Heart left ventricle (tissue), 16 donors: ENCODE data around the gene NXN. TPM values are rescaled to one million over a fixed set of nuclear protein-coding genes. Genes with fewer than 3 reads are reported as not detected.
"Not testable (repeated sequence)": the region's sequence is repeated elsewhere in the genome, so short reads cannot be mapped to it uniquely, and the experiment has no call there.

Experiments used
- ATAC-seq, 4 donors: fragments of 200-7000 bp; cut with Tn5 transposase; one replicate each; pipeline ENCODE4 v1.9.1; 2020 to 2022; ENCODE audit warnings: moderate library complexity in 4 of 4, mild to moderate bottlenecking in 3 of 4, moderate number of reproducible peaks in 1 of 4
- DNase-seq, 5 donors: peaks; one replicate each; pipeline ENCODE4 v3.0.0-alpha.2; 2020
- H3K27ac ChIP-seq, 12 donors: fragments of 200-600 bp; sonication (generic) in 4 of 12; one replicate each; pipeline versions ENCODE4 v1.5.0 to v1.8.0; 2016 to 2022; ENCODE audit warnings: mild to moderate bottlenecking in 2 of 12
- H3K27me3 ChIP-seq, 9 donors: fragments of 200-600 bp; sonication (generic) in 2 of 9; one replicate each; pipeline versions ENCODE4 v1.5.1 to v1.8.0; 2016 to 2022; ENCODE audit warnings: mild to moderate bottlenecking in 3 of 9
- H3K36me3 ChIP-seq, 9 donors: fragments of 200-600 bp; sonication (generic) in 2 of 9; one replicate each; pipeline versions ENCODE4 v1.5.0 to v1.8.0; 2018 to 2022; ENCODE audit warnings: mild to moderate bottlenecking in 2 of 9
- H3K4me1 ChIP-seq, 12 donors: fragments of 200-600 bp; sonication (generic) in 4 of 12; one replicate each; pipeline versions ENCODE4 v1.5.0 to v1.8.0; 2016 to 2022; ENCODE audit warnings: mild to moderate bottlenecking in 3 of 12
- H3K4me3 ChIP-seq, 12 donors: fragments of 200-600 bp; sonication (generic) in 4 of 12; one replicate each; pipeline versions ENCODE4 v1.5.0 to v1.8.0; 2017 to 2022; ENCODE audit warnings: mild to moderate bottlenecking in 9 of 12, moderate library complexity in 4 of 12
- H3K9me3 ChIP-seq, 12 donors: fragments of 200-600 bp; sonication (generic) in 4 of 12; one replicate each; pipeline versions ENCODE4 v1.5.0 to v1.8.0; 2016 to 2022; ENCODE audit warnings: mild to moderate bottlenecking in 1 of 12
- POLR2A ChIP-seq, 2 donors: fragments of 450-650 bp; IDR thresholded peaks; one replicate each; pipeline ENCODE4 v1.6.1; 2017; ENCODE audit warnings: antibody characterized with exemption in 2 of 2, mild to moderate bottlenecking in 2 of 2, moderate library complexity in 2 of 2
- WGBS, 4 donors: extraction: QIAGEN DNeasy Blood & Tissue Kit in 2 of 4; methylation state at CpG; one replicate each; pipeline versions ENCODE4 v1.1.5 to v1.1.7; 2013 to 2018; 5-methylcytosine and 5-hydroxymethylcytosine counted together
- intact Hi-C, 10 donors: fragments of 100-400 bp; cut with DNase I; formaldehyde crosslinking; loops; one replicate each; pipeline versions ENCODE4 v1.11.1 to v1.14.2; 2022
- microRNA-seq, 4 donors: library from miRNA; unstranded; fragments of <30 nt; microRNA quantifications; one replicate each; pipeline versions ENCODE4 to v1.2.0, GENCODE V29; 2017 to 2020
- polyA plus RNA-seq, 2 donors: library from polyadenylated mRNA; stranded (reverse); fragments of 200-250 nt; gene quantifications; one replicate each; pipeline ENCODE4 v1.2.3, GENCODE V29; 2013
- total RNA-seq, 9 donors: library from RNA; depleted of rRNA in 2 of 9; stranded (reverse); fragments of >200 nt in 2 of 9; fragmentation: NEBNext Ultra II Directional in 3 of 9; extraction: Animal tissue kit (Norgen Biotek cat#: 25700) in 3 of 9; gene quantifications; one replicate each; pipeline versions ENCODE4 v1.1.0 to v1.2.4, GENCODE V29; 2016 to 2023
- TF ChIP-seq, protein P1 (sequence below), 12 donors: fragments of 200-600 bp; sonication (generic) in 4 of 12; IDR thresholded peaks; one replicate each; pipeline versions ENCODE4 v1.5.0 to v1.8.0; 2018 to 2022; ENCODE audit warnings: antibody characterized with exemption in 12 of 12, mild to moderate bottlenecking in 5 of 12
- donor health status: ischemic (EF 13 %, LVEDD 7.1; RV severe dilation, severe dysfunction).
- donor health status: healthy with polysubstance abuse.
- donor health status: DM: no; HTN: yes; CAD: no.
- donor health status: DM: no; HTN: no; CAD: no.
- donor health status: ischemic (EF 25% LVEDD 6.9; RV normal size, moderate dysfunction).
- donor health status: ischemic (EF 25% LVEDD 5.7; RV mildly dilated, moderate dysfunction).
- donor health status: healthy.
- donor health status: DM: yes; HTN: yes; CAD: no.
- donor health status: ischemic (EF 35%, LVEDD 5.7; RV mildly dilated, moderate dysfunction).
- donor health status: nonischemic (EF 11% LVEDD 7.7; RV severe dilation, severe dysfunction).
- donor health status: DM: yes; HTN: yes; CAD: no.
- donor health status: PGD.
- donor health status: ischemic (EF 29% LVEDD 5.4; RV normal size, mild dysfunction).
- donor health status: nonischemic (EF 23%, LVEDD 6.1; RV moderate dilation, normal function).

Gene NXN
- total and polyA plus RNA-seq, 11 donors = 8.6 to 20.3 (median 14.1) TPM

GRCh38 chr17:752002-752619 lies 227.5 kb downstream of the NXN start, which contains the start of gene GEMIN4:
TSS of gene GEMIN4 (minus strand) at chr17:752264. CDS start at chr17:752142, 122 bp downstream.
- 0 to 1% (median 0%) methylated on average over 19 to 87 of the region's 87 CpGs for WGBS, 4 donors
- ATAC-seq = peak; percentile 78 to 93 (median 91)
- H3K36me3 ChIP-seq = peaks cover 0 to 20% (median 12%) of the 10 kb centered on the region in 9 donors
- H3K9me3 ChIP-seq = no peaks in the 10 kb centered on the region
- TF ChIP-seq, protein P1, sequence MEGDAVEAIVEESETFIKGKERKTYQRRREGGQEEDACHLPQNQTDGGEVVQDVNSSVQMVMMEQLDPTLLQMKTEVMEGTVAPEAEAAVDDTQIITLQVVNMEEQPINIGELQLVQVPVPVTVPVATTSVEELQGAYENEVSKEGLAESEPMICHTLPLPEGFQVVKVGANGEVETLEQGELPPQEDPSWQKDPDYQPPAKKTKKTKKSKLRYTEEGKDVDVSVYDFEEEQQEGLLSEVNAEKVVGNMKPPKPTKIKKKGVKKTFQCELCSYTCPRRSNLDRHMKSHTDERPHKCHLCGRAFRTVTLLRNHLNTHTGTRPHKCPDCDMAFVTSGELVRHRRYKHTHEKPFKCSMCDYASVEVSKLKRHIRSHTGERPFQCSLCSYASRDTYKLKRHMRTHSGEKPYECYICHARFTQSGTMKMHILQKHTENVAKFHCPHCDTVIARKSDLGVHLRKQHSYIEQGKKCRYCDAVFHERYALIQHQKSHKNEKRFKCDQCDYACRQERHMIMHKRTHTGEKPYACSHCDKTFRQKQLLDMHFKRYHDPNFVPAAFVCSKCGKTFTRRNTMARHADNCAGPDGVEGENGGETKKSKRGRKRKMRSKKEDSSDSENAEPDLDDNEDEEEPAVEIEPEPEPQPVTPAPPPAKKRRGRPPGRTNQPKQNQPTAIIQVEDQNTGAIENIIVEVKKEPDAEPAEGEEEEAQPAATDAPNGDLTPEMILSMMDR (IDR thresholded peaks at IDR 0.05) = peak; percentile 87 to 100 (median 96)
- TF ChIP-seq POLR2A (IDR thresholded peaks at IDR 0.05) = peak in 1 of 2 donors; percentile 60
- peak within 1 kb of the TSS; percentile 40 to 90 (median 81) for H3K27ac ChIP-seq
- intact Hi-C loops = loop anchor here in 1 of 10 donors (2.0 kb wide), 1 partner anchor 37 kb away; the partner anchor contains the start of gene VPS53
- peak within 1 kb of the TSS; percentile 61 to 94 (median 79) for H3K4me3 ChIP-seq
- DNase-seq = peak; percentile 92 to 97 (median 94)
- peaks cover 0 to 28% (median 13%) of the 10 kb centered on the region in 12 donors for H3K4me1 ChIP-seq
- no peaks in the 10 kb centered on the region for H3K27me3 ChIP-seq

DNA sequence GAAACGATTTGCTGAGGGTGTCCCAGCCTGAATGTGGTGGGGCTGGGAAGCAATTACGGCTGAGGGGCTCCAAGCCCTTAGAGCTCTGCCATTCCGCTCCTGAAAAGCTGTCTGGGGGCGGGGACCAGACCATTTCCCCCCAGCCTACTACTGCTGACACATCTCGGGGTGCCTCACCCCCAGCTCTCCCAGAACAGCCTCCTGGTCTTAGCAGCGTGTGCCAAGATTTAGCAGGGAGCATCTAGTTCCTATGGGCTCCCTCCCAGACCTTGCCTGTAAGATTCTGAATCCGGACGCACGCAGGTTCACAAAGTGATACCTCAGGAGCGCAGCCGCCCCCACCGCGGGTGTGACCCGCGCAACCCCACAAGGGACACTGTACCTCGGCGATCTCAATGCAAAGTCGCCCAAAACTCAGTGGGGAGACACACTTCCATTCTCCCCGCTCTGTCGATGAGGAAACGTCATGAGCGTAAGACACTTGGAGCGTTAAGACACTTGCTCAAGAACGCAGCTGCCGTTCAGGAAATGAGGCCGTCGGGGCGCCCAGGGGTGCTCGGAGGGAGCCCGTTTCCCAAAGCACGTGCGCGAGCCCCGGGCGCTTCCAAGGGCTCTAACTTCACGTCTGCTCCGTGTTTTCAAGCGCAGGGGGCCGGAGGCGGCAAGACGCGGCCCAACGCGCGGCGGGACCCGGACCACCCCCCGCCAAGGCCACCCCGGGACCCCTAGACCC lies 228.1 kb downstream of the NXN start:
- Histone ChIP-seq H3K9me3 (no peaks in the 10 kb centered on the region), H3K27me3 (no peaks in the 10 kb centered on the region), H3K27ac (peak overlapping the region in 10 of 12 donors; percentile 40 to 90 (median 82)), H3K4me3 (peak overlapping the region; percentile 61 to 94 (median 79)), H3K4me1 (peaks cover 0 to 28% (median 13%) of the 10 kb centered on the region in 12 donors), H3K36me3 (peaks cover 0 to 21% (median 17%) of the 10 kb centered on the region in 9 donors)
- WGBS, 4 donors = 3 to 4% (median 3%) methylated on average over 32 to 49 of the region's 49 CpGs
- intact Hi-C loops = loop anchor here in 1 of 10 donors (2.0 kb wide), 1 partner anchor 37 kb away; the partner anchor contains the start of gene VPS53
- ATAC-seq = peak in 3 of 4 donors; percentile 4 to 28 (median 9)
- DNase-seq = peak in 1 of 5 donors; percentile 19
- TF ChIP-seq, protein P1 (IDR thresholded peaks at IDR 0.05) = no peak
- no peak for TF ChIP-seq POLR2A (IDR thresholded peaks at IDR 0.05)

DNA sequence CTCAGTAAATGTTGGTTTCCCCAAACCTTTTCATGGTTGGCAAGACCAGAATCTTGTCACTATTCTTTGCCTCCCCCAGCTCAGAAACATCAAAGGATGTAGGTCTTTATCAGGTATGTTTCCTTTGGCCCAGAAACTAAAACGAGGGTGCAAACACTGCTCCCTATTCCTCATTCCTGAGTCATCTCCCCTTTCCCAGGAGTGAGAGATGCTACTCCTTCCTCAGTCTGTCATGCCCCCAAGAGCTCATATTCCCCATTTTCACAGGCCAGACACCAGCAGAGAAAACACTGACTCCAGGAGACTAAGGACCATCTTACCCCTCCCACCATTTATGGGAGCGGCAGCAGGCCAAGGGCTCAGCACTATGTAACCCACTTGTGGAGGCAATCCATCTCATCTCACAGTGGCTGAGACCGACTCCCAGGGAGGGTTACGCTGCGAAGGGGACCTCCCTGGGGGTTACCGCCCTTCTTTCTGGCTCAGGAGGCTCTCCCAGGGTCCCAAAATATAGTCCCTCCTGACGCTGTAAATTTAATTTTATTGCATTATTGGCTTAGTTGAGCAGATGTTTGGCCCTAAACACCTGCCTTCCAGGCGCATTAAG lies 229.0 kb downstream of the NXN start:
- intact Hi-C loops = no loop called here
- no peak overlapping the region for H3K27ac ChIP-seq
- peak overlapping the region in 6 of 12 donors; percentile 66 to 91 (median 80) for H3K4me3 ChIP-seq
- DNase-seq = no peak
- WGBS, 4 donors = 81 to 86% (median 82%) methylated on average over 8 of the region's 8 CpGs
- no peak for TF ChIP-seq POLR2A (IDR thresholded peaks at IDR 0.05)
- TF ChIP-seq, protein P1 (IDR thresholded peaks at IDR 0.05) = no peak
- H3K9me3 ChIP-seq = no peaks in the 10 kb centered on the region
- peaks cover 0 to 24% (median 13%) of the 10 kb centered on the region in 12 donors for H3K4me1 ChIP-seq
- H3K36me3 ChIP-seq = peaks cover 0 to 29% (median 26%) of the 10 kb centered on the region in 9 donors
- no peaks in the 10 kb centered on the region for H3K27me3 ChIP-seq
- ATAC-seq = no peak

- 77 to 91% (median 79%) methylated on average over 7 of the region's 7 CpGs for WGBS, 4 donors
- peaks cover 0 to 40% (median 37%) of the 10 kb centered on the region in 9 donors for H3K36me3 ChIP-seq
- H3K27ac ChIP-seq, H3K9me3 ChIP-seq, ATAC-seq, DNase-seq, H3K27me3 ChIP-seq, intact Hi-C loops, H3K4me3 ChIP-seq: not testable (repeated sequence)
- H3K4me1 ChIP-seq = peaks cover 0 to 24% (median 13%) of the 10 kb centered on the region in 12 donors
These were observed 230.2 kb downstream of the NXN start for GRCh38 chr17:749359-749758.

Small RNAs within 50 kb of the gene (microRNA-seq; reads per million reads assigned to microRNA genes)
- gene MIR3183 = 0.60 to 1.0 (median 0.70) reads per million in 4 donors

Other genes with a start within 250 kb of the NXN start
- 1 to 10 TPM; 1.5 to 4.7 (median 2.9) TPM for gene TLCD3A, start 247.2 kb downstream of the NXN start, total RNA-seq
- 1 to 10 TPM in 1 of 2 donors, under 1 TPM in 1; 0.76 to 3.3 TPM for gene TLCD3A, start 247.2 kb downstream of the NXN start, polyA plus RNA-seq
- 10 to 100 TPM in 5 of 9 donors, 1 to 10 TPM in 4; 8.7 to 20.8 (median 10.7) TPM for gene GEMIN4, start 227.5 kb downstream of the NXN start, total RNA-seq
- 1 to 10 TPM; 3.2 to 9.0 TPM for gene GEMIN4, start 227.5 kb downstream of the NXN start, polyA plus RNA-seq
- gene GLOD4, start 197.5 kb downstream of the NXN start, total RNA-seq = 10 to 100 TPM; 21.7 to 39.7 (median 26.8) TPM
- 10 to 100 TPM; 14.0 to 20.4 TPM for gene GLOD4, start 197.5 kb downstream of the NXN start, polyA plus RNA-seq
- gene MRM3, start 197.4 kb downstream of the NXN start, total RNA-seq = 10 to 100 TPM; 14.8 to 35.4 (median 18.3) TPM
- 10 to 100 TPM; 17.9 to 27.1 TPM for gene MRM3, start 197.4 kb downstream of the NXN start, polyA plus RNA-seq
- 10 to 100 TPM; 12.5 to 20.4 (median 16.5) TPM for gene TIMM22, start 17.4 kb upstream of the NXN start, total RNA-seq
- gene TIMM22, start 17.4 kb upstream of the NXN start, polyA plus RNA-seq = 10 to 100 TPM; 16.0 to 19.8 TPM
- 100 to 1,000 TPM; 134 to 171 (median 156) TPM for gene ABR, start 200.2 kb upstream of the NXN start, total RNA-seq
- gene ABR, start 200.2 kb upstream of the NXN start, polyA plus RNA-seq = 10 to 100 TPM; 64.5 to 93.2 TPM